ENCODE results near the gene CALB2. TPM values are rescaled to one million over a fixed set of nuclear protein-coding genes. Genes with fewer than 3 reads are reported as not detected.

The CALB2 gene
- polyA plus RNA-seq, 1 donor from 2014 or later: 1.1 TPM

GRCh38 chr16:71338632-71339031 is 19.9 kb upstream of the CALB2 start:
- Histone ChIP-seq H4K20me1 (ENCODE audit: insufficient read depth) (no peaks in the 10 kb centered on the region), H3K9me2 (ENCODE audit: insufficient read depth, low read length) (no peaks in the 10 kb centered on the region), H3K79me2 (replicated peaks; ENCODE audit: insufficient read depth, low read length) (no peaks in the 10 kb centered on the region), H2AFZ (ENCODE audit: low read depth, low read length) (no peak overlapping the region), H3K27ac (ENCODE audit: low read length) (no peak overlapping the region), H3K9me3 (ENCODE audit: low read length) (no peaks in the 10 kb centered on the region), H3F3A (ENCODE audit: insufficient read depth, low read length, poor library complexity, severe bottlenecking) (no peaks in the 10 kb centered on the region), H3K9ac (ENCODE audit: low read length) (no peak overlapping the region), H3K27me3 (ENCODE audit: insufficient read depth, low read depth, low read length) (no peaks in the 10 kb centered on the region), H3K4me3 (ENCODE audit: low read length) (no peak overlapping the region), H3K4me2 (ENCODE audit: low read length) (no peak overlapping the region), H3K36me3 (ENCODE audit: insufficient read depth, low read length) (no peaks in the 10 kb centered on the region)
- no peak for TF ChIP-seq RAD21 (conservative IDR thresholded peaks at IDR 0.05)
- TF ChIP-seq REST (IDR thresholded peaks at IDR 0.05; ENCODE audit: borderline replicate concordance): no peak
- TF ChIP-seq POLR2AphosphoS5 (IDR thresholded peaks at IDR 0.05): no peak
- TF ChIP-seq TAF1 (IDR thresholded peaks at IDR 0.05; ENCODE audit: low read depth): no peak
- TF ChIP-seq EP300 (conservative IDR thresholded peaks at IDR 0.05; ENCODE audit: poor library complexity, severe bottlenecking): no peak

- no peak for TF ChIP-seq SMC3 (conservative IDR thresholded peaks at IDR 0.05; ENCODE audit: poor library complexity)
- TF ChIP-seq RAD21 (conservative IDR thresholded peaks at IDR 0.05): no peak
- no peak for TF ChIP-seq POLR2AphosphoS5 (IDR thresholded peaks at IDR 0.05)
- TF ChIP-seq EP300 (conservative IDR thresholded peaks at IDR 0.05; ENCODE audit: poor library complexity, severe bottlenecking): no peak
- no peak for TF ChIP-seq EZH2 (IDR thresholded peaks at IDR 0.05; ENCODE audit: borderline replicate concordance, insufficient read depth, low read length, poor library complexity, severe bottlenecking)
- no peak for TF ChIP-seq TAF1 (IDR thresholded peaks at IDR 0.05; ENCODE audit: low read depth)
- TF ChIP-seq MXI1 (conservative IDR thresholded peaks at IDR 0.05; ENCODE audit: poor library complexity, severe bottlenecking): no peak
- TF ChIP-seq REST (IDR thresholded peaks at IDR 0.05; ENCODE audit: borderline replicate concordance): no peak
- TF ChIP-seq CTCF (IDR thresholded peaks at IDR 0.05; ENCODE audit: poor library complexity, severe bottlenecking): no peak
- H3K4me2 ChIP-seq (ENCODE audit: low read length): no peak overlapping the region
- H2AFZ ChIP-seq (ENCODE audit: low read depth, low read length): peak overlapping the region; percentile 19
- no peak overlapping the region for H3K27ac ChIP-seq (ENCODE audit: low read length)
- H3K36me3 ChIP-seq (ENCODE audit: insufficient read depth, low read length): no peaks in the 10 kb centered on the region
- no peaks in the 10 kb centered on the region for H4K20me1 ChIP-seq (ENCODE audit: insufficient read depth)
- no peak overlapping the region for H3K4me3 ChIP-seq (ENCODE audit: low read length)
- H3K79me2 ChIP-seq (replicated peaks; ENCODE audit: insufficient read depth, low read length): no peaks in the 10 kb centered on the region
- H3K9me2 ChIP-seq (ENCODE audit: insufficient read depth, low read length): no peaks in the 10 kb centered on the region
- H3K9ac ChIP-seq (ENCODE audit: low read length): no peak overlapping the region
- no peaks in the 10 kb centered on the region for H3K9me3 ChIP-seq (ENCODE audit: low read length)
- H3F3A ChIP-seq (ENCODE audit: insufficient read depth, low read length, poor library complexity, severe bottlenecking): no peaks in the 10 kb centered on the region
- no peaks in the 10 kb centered on the region for H3K27me3 ChIP-seq (ENCODE audit: insufficient read depth, low read depth, low read length)
Measured at GRCh38 chr16:71339236-71340171, 19.0 kb upstream of the CALB2 start.

Data from neural cell (in vitro differentiated cells).